H1 (cell line): ENCODE results near the gene GSE1. TPM values are rescaled to one million over a fixed set of nuclear protein-coding genes. Genes with fewer than 3 reads are reported as not detected.
A peak's percentile ranks its signal among the peaks of the same experiment; 100 is the strongest.

Experiments used
- CTCF ChIA-PET: fragments of 300-600 bp; sonication (Branson Sonifier 250); formaldehyde crosslinking; loops from one replicate; lab custom pipeline; 2021; ENCODE audit not compliant: partially characterized antibody; lab: Charles Lee
- POLR2A ChIA-PET: fragments of 300-600 bp; sonication (Branson Sonifier 250); formaldehyde crosslinking; loops from one replicate; lab custom pipeline; 2021; ENCODE audit warnings: inconsistent platforms; ENCODE audit not compliant: partially characterized antibody; lab: Charles Lee
- DNase-seq, 2 experiments: peaks; one replicate each; pipeline versions ENCODE4 v3.0.0 to v3.0.0-alpha.2; 2010 to 2022; ENCODE audit warnings: low spot score in 2 of 2, low read depth in 1 of 2, mixed read lengths in 1 of 2
- FAIRE-seq: peaks from 2 replicates; lab custom pipeline; 2011; peaks lifted over from hg19 to GRCh38; lab: Jason Lieb, UNC
- H2AFZ ChIP-seq: 2 replicates; pipeline ENCODE4 v1.8.1; 2012; ENCODE audit warnings: low read length, inconsistent platforms
- H2AK5ac ChIP-seq: 2 replicates; pipeline ENCODE4 v1.6.1; 2013; ENCODE audit warnings: low read depth, low read length
- H2BK120ac ChIP-seq: replicated peaks from 2 replicates; pipeline ENCODE3; 2013; ENCODE audit warnings: low read depth, low read length, inconsistent platforms
- H2BK12ac ChIP-seq: 2 replicates; pipeline ENCODE4 v1.6.1; 2013; ENCODE audit warnings: low read depth, low read length
- H2BK15ac ChIP-seq: 2 replicates; pipeline ENCODE4 v1.6.1; 2013; ENCODE audit warnings: low read length
- H2BK20ac ChIP-seq: 2 replicates; pipeline ENCODE4 v1.6.1; 2013; ENCODE audit warnings: low read length
- H2BK5ac ChIP-seq: 2 replicates; pipeline ENCODE4 v1.6.1; 2013; ENCODE audit warnings: low read depth, low read length
- H3K14ac ChIP-seq: 2 replicates; pipeline ENCODE4 v1.6.1; 2013; ENCODE audit warnings: inconsistent platforms; ENCODE audit not compliant: insufficient read length
- H3K18ac ChIP-seq: 2 replicates; pipeline ENCODE4 v1.6.1; 2013; ENCODE audit warnings: low read length; ENCODE audit errors: extremely low read depth
- H3K23ac ChIP-seq: 2 replicates; pipeline ENCODE4 v1.6.1; 2013; ENCODE audit warnings: inconsistent platforms; ENCODE audit not compliant: insufficient read length
- H3K23me2 ChIP-seq: 2 replicates; pipeline ENCODE4 v1.6.1; 2013; ENCODE audit warnings: low read depth, low read length
- H3K27ac ChIP-seq: 2 replicates; pipeline ENCODE4 v1.6.1; 2011; ENCODE audit warnings: low read depth, low read length, inconsistent platforms
- H3K27me3 ChIP-seq, 4 experiments: replicated peaks in 1 of 4; 1 replicate in 1 of 4; 2 replicates in 3 of 4; pipeline versions ENCODE4 v1.6.1 to v1.8.1; 2011 to 2013; ENCODE audit warnings: low read length in 3 of 4, mild to moderate bottlenecking in 3 of 4, inconsistent platforms in 2 of 4, mixed read lengths in 2 of 4, moderate library complexity in 1 of 4; ENCODE audit not compliant: control insufficient read depth in 3 of 4, insufficient read depth in 3 of 4; ENCODE audit errors: extremely low read depth in 1 of 4
- H3K36me3 ChIP-seq, 4 experiments: 2 replicates each; pipeline versions ENCODE4 v1.6.1 to v1.8.1; 2011 to 2013; ENCODE audit warnings: mild to moderate bottlenecking in 4 of 4, low read length in 3 of 4, moderate library complexity in 2 of 4, control low read depth in 1 of 4, inconsistent platforms in 1 of 4; ENCODE audit not compliant: insufficient read depth in 4 of 4, control insufficient read depth in 2 of 4
- H3K4ac ChIP-seq: replicated peaks from 2 replicates; pipeline ENCODE3; 2013; ENCODE audit warnings: low read length, low read depth, mixed read lengths, inconsistent platforms; ENCODE audit not compliant: insufficient read length
- H3K4me1 ChIP-seq, 4 experiments: replicated peaks in 1 of 4; 1 replicate in 1 of 4; 2 replicates in 3 of 4; pipeline versions ENCODE4 v1.6.1 to v1.8.1; 2011 to 2013; ENCODE audit warnings: low read length in 3 of 4, inconsistent platforms in 2 of 4, mixed read lengths in 1 of 4; ENCODE audit not compliant: insufficient read depth in 4 of 4, control insufficient read depth in 3 of 4
- H3K4me2 ChIP-seq, 2 experiments: 2 replicates each; pipeline versions ENCODE4 v1.6.1 to v1.8.1; 2011 to 2013; ENCODE audit warnings: low read depth in 2 of 2, low read length in 2 of 2, control low read depth in 1 of 2, inconsistent platforms in 1 of 2, mild to moderate bottlenecking in 1 of 2; ENCODE audit not compliant: insufficient read depth in 1 of 2
- H3K4me3 ChIP-seq, 4 experiments: fragments of 200-600, 300-600 bp in 1 of 4; sonication (generic), shearing (Covaris generic), sonication (Bioruptor Twin) in 1 of 4; 2 replicates each; pipeline versions ENCODE4 v1.5.1 to v1.8.1; 2011 to 2016; ENCODE audit warnings: low read length in 4 of 4, low read depth in 3 of 4, control low read depth in 2 of 4, inconsistent platforms in 2 of 4, mild to moderate bottlenecking in 2 of 4, mixed read lengths in 1 of 4, moderate library complexity in 1 of 4; ENCODE audit not compliant: insufficient read depth in 2 of 4; ENCODE audit errors: extremely low read depth in 1 of 4
- H3K56ac ChIP-seq: replicated peaks from 2 replicates; pipeline ENCODE3; 2013; ENCODE audit warnings: low read depth, mild to moderate bottlenecking, mixed read lengths, low read length, inconsistent platforms; ENCODE audit not compliant: insufficient read length
- H3K79me1 ChIP-seq: 2 replicates; pipeline ENCODE4 v1.6.1; 2013; ENCODE audit warnings: low read depth, low read length, control low read depth
- H3K79me2 ChIP-seq, 2 experiments: 2 replicates each; pipeline versions ENCODE4 v1.6.1 to v1.8.1; 2012 to 2013; ENCODE audit warnings: low read length in 2 of 2, mild to moderate bottlenecking in 2 of 2, inconsistent platforms in 1 of 2; ENCODE audit not compliant: insufficient read depth in 2 of 2, control insufficient read depth in 1 of 2
- H3K9ac ChIP-seq, 4 experiments: replicated peaks in 1 of 4; 1 replicate in 1 of 4; 2 replicates in 3 of 4; pipeline versions ENCODE4 v1.6.1 to v1.8.1; 2011 to 2013; ENCODE audit warnings: low read depth in 3 of 4, low read length in 3 of 4, control low read depth in 2 of 4, mild to moderate bottlenecking in 2 of 4, moderate library complexity in 2 of 4, inconsistent platforms in 1 of 4; ENCODE audit errors: extremely low read depth in 1 of 4
- H3K9me3 ChIP-seq, 2 experiments: 2 replicates each; pipeline versions ENCODE4 v1.6.1 to v1.8.1; 2012 to 2013; ENCODE audit warnings: mild to moderate bottlenecking in 2 of 2, moderate library complexity in 2 of 2, control low read depth in 1 of 2, inconsistent platforms in 1 of 2, low read depth in 1 of 2, low read length in 1 of 2, mixed read lengths in 1 of 2; ENCODE audit not compliant: insufficient read depth in 2 of 2
- H4K20me1 ChIP-seq, 2 experiments: replicated peaks in 1 of 2; 2 replicates each; pipeline versions ENCODE3 to v1.8.1; 2011 to 2013; ENCODE audit warnings: inconsistent platforms in 2 of 2, low read length in 2 of 2, mild to moderate bottlenecking in 1 of 2; ENCODE audit not compliant: insufficient read depth in 2 of 2, control insufficient read depth in 1 of 2
- H4K5ac ChIP-seq: 2 replicates; pipeline ENCODE4 v1.6.1; 2013; ENCODE audit warnings: low read length, low read depth, mixed read lengths, inconsistent platforms; ENCODE audit not compliant: insufficient read length
- H4K8ac ChIP-seq: 2 replicates; pipeline ENCODE4 v1.8.0; 2013; ENCODE audit warnings: mild to moderate bottlenecking, moderate library complexity, low read length, inconsistent platforms; ENCODE audit not compliant: insufficient read depth; ENCODE audit errors: extremely low read depth
- H4K91ac ChIP-seq: replicated peaks from 2 replicates; pipeline ENCODE3; 2013; ENCODE audit warnings: low read length, mixed read lengths, inconsistent platforms; ENCODE audit not compliant: insufficient read length
- CBX5 ChIP-seq: fragments of 300-800, 300-1000 bp; sonication (generic); IDR thresholded peaks from 2 replicates; pipeline ENCODE4 v1.7.1; 2016; ENCODE audit warnings: antibody characterized with exemption, low read length, low read depth
- CHD2 ChIP-seq: IDR thresholded peaks from 2 replicates; pipeline ENCODE4 v1.6.1; 2012; ENCODE audit warnings: low read length, improper control_type of control experiment
- CREB1 ChIP-seq: IDR thresholded peaks from 2 replicates; pipeline ENCODE4 v1.6.1; 2012; ENCODE audit warnings: inconsistent platforms
- MAFK ChIP-seq: IDR thresholded peaks from 2 replicates; pipeline ENCODE4 v1.6.1; 2012; ENCODE audit warnings: low read depth, mild to moderate bottlenecking, improper control_type of control experiment, low read length
- POLR2A ChIP-seq, 2 experiments: IDR thresholded peaks; 1 replicate in 1 of 2; 2 replicates in 1 of 2; pipeline ENCODE4 v1.6.1; 2011; ENCODE audit warnings: low read depth in 2 of 2, low read length in 2 of 2, mild to moderate bottlenecking in 2 of 2; ENCODE audit errors: control extremely low read depth in 1 of 2
- RAD21 ChIP-seq, 2 experiments: IDR thresholded peaks in 1 of 2; conservative IDR thresholded peaks in 1 of 2; 2 replicates each; pipeline ENCODE4 v1.6.1; 2011; ENCODE audit warnings: low read depth in 2 of 2, low read length in 2 of 2, improper control_type of control experiment in 1 of 2, inconsistent platforms in 1 of 2, mild to moderate bottlenecking in 1 of 2, moderate library complexity in 1 of 2
- RNF2 ChIP-seq: fragments of 200-900, 300-1000 bp; sonication (generic); IDR thresholded peaks from 2 replicates; pipeline ENCODE4 v1.7.1; 2016; ENCODE audit warnings: borderline replicate concordance, low read depth, mild to moderate bottlenecking, antibody characterized with exemption, low read length; ENCODE audit not compliant: poor library complexity, severe bottlenecking; ENCODE audit errors: missing control alignments
- TAF1 ChIP-seq: IDR thresholded peaks from 2 replicates; pipeline ENCODE4 v1.6.1; 2011; ENCODE audit warnings: mild to moderate bottlenecking, low read depth, low read length
- ZNF274 ChIP-seq: IDR thresholded peaks from 2 replicates; pipeline ENCODE4 v1.7.0; 2012; ENCODE audit warnings: low read length, borderline replicate concordance; ENCODE audit errors: extremely low read depth
- WGBS, 2 experiments: shearing (Covaris generic) in 1 of 2; methylation state at CpG; one replicate each; pipeline versions ENCODE4 v1.1.6 to v1.1.7; 2013 to 2015; ENCODE audit warnings: low lambda C conversion rate in 2 of 2, mixed read lengths in 2 of 2, inconsistent platforms in 1 of 2, low coverage in 1 of 2, missing lambda C conversion rate in 1 of 2; ENCODE audit not compliant: insufficient replicate concordance in 2 of 2, insufficient coverage in 1 of 2, insufficient read length in 1 of 2; ENCODE audit errors: extremely low coverage in 1 of 2, missing lambda C conversion rate in 1 of 2; 5-methylcytosine and 5-hydroxymethylcytosine counted together
- polyA plus RNA-seq, 7 experiments: library from polyadenylated mRNA; depleted of rRNA in 3 of 7; stranded (reverse) in 5 of 7; unstranded in 2 of 7; fragments of >200 nt in 5 of 7; fragments of 200-250 nt in 2 of 7; gene quantifications; 1 replicate in 5 of 7; 2 replicates in 1 of 7; 4 replicates in 1 of 7; pipeline versions ENCODE4 v1.2.1 to v1.2.3, GENCODE V29; 2011 to 2013; ENCODE audit warnings: missing spikeins in 2 of 7, mixed read lengths in 2 of 7
- total RNA-seq: library from RNA; stranded (reverse); fragmentation: NEBNext Ultra II Directional; extraction: Animal tissue kit (Norgen Biotek cat#: 25700); gene quantifications from 2 replicates; pipeline ENCODE4 v1.2.1, GENCODE V29; 2021

Gene GSE1
- total and polyA plus RNA-seq, 2 of the 8 experiments (the other 6 are each of a cell fraction or from before 2014, with no cell fraction given): 26.0 to 65.6 TPM

- Histone ChIP-seq H2BK120ac (no peak overlapping the region), H3K14ac (no peak overlapping the region), H4K20me1 (peaks cover 0 to 2% of the 10 kb centered on the region in 2 experiments), H3K4me3 (no peak overlapping the region), H2BK15ac (no peak overlapping the region), H2AFZ (no peak overlapping the region), H3K18ac (no peak overlapping the region), H3K23ac (no peak overlapping the region), H4K8ac (peak overlapping the region; percentile 28), H2AK5ac (no peak overlapping the region), H3K36me3 (no peaks in the 10 kb centered on the region), H2BK5ac (no peak overlapping the region), H3K79me1 (no peaks in the 10 kb centered on the region), H3K23me2 (peaks cover 1% of the 10 kb centered on the region; the same call in 1 of the 2 replicates), H3K4me1 (no peaks in the 10 kb centered on the region; a peak in 1 of 7 replicates), H4K91ac (no peak overlapping the region), H3K4ac (no peak overlapping the region), H3K9me3 (peaks cover 5 to 6% of the 10 kb centered on the region in 2 experiments; a peak in 3 of 4 replicates), H3K56ac (no peak overlapping the region), H2BK20ac (no peak overlapping the region), H3K27ac (no peak overlapping the region), H3K4me2 (no peak overlapping the region), H3K27me3 (0 out of 7 replicates have a peak, but pooled peaks cover 0 to under 1% (median 0%) of the 10 kb centered on the region in 4 experiments), H2BK12ac (no peak overlapping the region), H4K5ac (no peak overlapping the region), H3K9ac (no peak overlapping the region), H3K79me2 (no peaks in the 10 kb centered on the region)
- FAIRE-seq (no peak), DNase-seq (no peak)
- POLR2A ChIA-PET: interaction anchor here (1.2 to 2.0 kb wide), 2 partner anchors 34 to 37 kb away, joined by 3 to 6 read pairs; no protein-coding TSS in a partner anchor
- WGBS, 2 experiments: 87% methylated on average over 43 of the region's 53 CpGs; no CpG with 5 or more reads in 1 of the 2 experiments
- CTCF ChIA-PET: interaction anchor here (0.8 to 20.7 kb wide), 8 partner anchors 9 to 368 kb away, joined by 3 to 620 read pairs (median 7); partner anchors contain the start of gene GINS2
- TF ChIP-seq CREB1: no peak
- no peak for TF ChIP-seq CBX5
- TF ChIP-seq ZNF274: no peak
- TF ChIP-seq TAF1: no peak
- TF ChIP-seq CHD2: no peak
- no peak for TF ChIP-seq MAFK
- TF ChIP-seq POLR2A (IDR thresholded peaks at IDR 0.05; ENCODE audit: control extremely low read depth in 1 of 2, low read depth in 2 of 2, low read length in 2 of 2): no peak
- peak; percentile 27 to 36; a peak in 2 of 4 replicates for TF ChIP-seq RAD21 (IDR thresholded peaks at IDR 0.05 in 1 of 2, conservative IDR thresholded peaks at IDR 0.05 in 1 of 2; ENCODE audit: low read depth in 2 of 2, low read length in 2 of 2)
- TF ChIP-seq RNF2: no peak
Measured at GRCh38 chr16:85709766-85710585, 96.9 kb downstream of the GSE1 start.
